HG02623 (cell line): ENCODE measurements around the gene SEC23A.
"Not testable (repeated sequence)": the region's sequence is repeated elsewhere in the genome, so short reads cannot be mapped to it uniquely, and the experiment has no call there.

Experiments
- ATAC-seq: cut with Tn5 transposase; IDR thresholded peaks from one replicate; pipeline ENCODE4 v1.9.1; 2021; ENCODE audit warnings: moderate library complexity; ENCODE audit not compliant: unreplicated experiment

The SEC23A gene

GRCh38 chr14:39034481-39035296 lies 68.3 kb downstream of the SEC23A start:
- ATAC-seq: no peak

GRCh38 chr14:39033371-39033770 lies 69.7 kb downstream of the SEC23A start:
- no peak for ATAC-seq

- ATAC-seq: no peak
These were observed 72.8 kb downstream of the SEC23A start for GRCh38 chr14:39030209-39030608.

GRCh38 chr14:39029789-39030188 lies 73.2 kb downstream of the SEC23A start:
- ATAC-seq: no peak

GRCh38 chr14:39028620-39029019 lies 74.4 kb downstream of the SEC23A start:
- ATAC-seq: no peak

GRCh38 chr14:39025810-39026627 lies 77.0 kb downstream of the SEC23A start:
- ATAC-seq: no peak

GRCh38 chr14:39025250-39025809 lies 77.7 kb downstream of the SEC23A start:
- ATAC-seq: no peak

- no peak for ATAC-seq
These were observed 78.8 kb downstream of the SEC23A start for GRCh38 chr14:39023939-39024871.

GRCh38 chr14:39017096-39018016 lies 85.7 kb downstream of the SEC23A start:
- ATAC-seq: not testable (repeated sequence)

- no peak for ATAC-seq
These were observed 86.3 kb downstream of the SEC23A start for GRCh38 chr14:39016733-39017095.

- ATAC-seq: no peak
These were observed 87.0 kb downstream of the SEC23A start for GRCh38 chr14:39015964-39016577.

GRCh38 chr14:39015360-39015961 lies 87.6 kb downstream of the SEC23A start:
- peak; percentile 89 for ATAC-seq

GRCh38 chr14:39014460-39014859 lies 88.6 kb downstream of the SEC23A start:
- no peak for ATAC-seq

GRCh38 chr14:39008965-39009364 lies 94.1 kb downstream of the SEC23A start:
- ATAC-seq: not testable (repeated sequence)

- ATAC-seq: no peak
These were observed 96.2 kb downstream of the SEC23A start for GRCh38 chr14:39006721-39007410.

GRCh38 chr14:39005044-39005880 lies 97.8 kb downstream of the SEC23A start:
- ATAC-seq: no peak

GRCh38 chr14:38999949-39000348 lies 103.1 kb downstream of the SEC23A start:
- no peak for ATAC-seq
